PC-9 (cell line): ENCODE results near the gene RASSF3. TPM values are rescaled to one million over a fixed set of nuclear protein-coding genes. Genes with fewer than 3 reads are reported as not detected.

Source experiments
- BruUV-seq: library from RNA; stranded (reverse); fragments of 400-500 nt; replicated peaks from 2 replicates; lab custom pipeline; 2021; lab: Mats Ljungman, UMichigan
- CTCF ChIA-PET: fragments of 300-600 bp; sonication (Branson Sonifier 250); formaldehyde crosslinking; loops from one replicate; lab custom pipeline; 2022; ENCODE audit warnings: antibody characterized with exemption; lab: Charles Lee
- POLR2A ChIA-PET: fragments of 300-600 bp; sonication (Branson Sonifier 250); formaldehyde crosslinking; loops from one replicate; lab custom pipeline; 2022; ENCODE audit warnings: antibody characterized with exemption; ENCODE audit not compliant: unreplicated experiment; lab: Charles Lee
- DNase-seq, 2 experiments: peaks; one replicate each; pipeline versions ENCODE4 v3.0.0 to v3.0.0-alpha.2; 2015 to 2022; ENCODE audit warnings: mixed read lengths in 1 of 2
- H2AFZ ChIP-seq: fragments of 200-600 bp; sonication (generic); 2 replicates; pipeline ENCODE4 v1.8.1; 2017; ENCODE audit warnings: antibody characterized with exemption
- H3F3A ChIP-seq: fragments of 200-600 bp; sonication (generic); 2 replicates; pipeline ENCODE4 v1.8.1; 2017; ENCODE audit warnings: antibody characterized with exemption, mild to moderate bottlenecking, low read depth; ENCODE audit not compliant: insufficient read depth
- H3K27ac ChIP-seq: fragments of 200-600 bp; sonication (generic); 2 replicates; pipeline ENCODE4 v1.6.1; 2016; ENCODE audit warnings: mixed run types
- H3K27me3 ChIP-seq: fragments of 200-600 bp; sonication (generic); 2 replicates; pipeline ENCODE4 v1.6.1; 2016; ENCODE audit warnings: low read depth, mixed run types; ENCODE audit not compliant: insufficient read depth
- H3K36me3 ChIP-seq: fragments of 200-600 bp; sonication (generic); 2 replicates; pipeline ENCODE4 v1.6.1; 2016; ENCODE audit warnings: low read depth, mixed run types
- H3K4me1 ChIP-seq: fragments of 200-600 bp; sonication (generic); replicated peaks from 2 replicates; pipeline ENCODE4 v1.6.1; 2016; ENCODE audit warnings: mixed run types; ENCODE audit not compliant: insufficient read depth
- H3K4me2 ChIP-seq: fragments of 200-600 bp; sonication (generic); 2 replicates; pipeline ENCODE4 v1.6.1; 2017; ENCODE audit warnings: mixed run types
- H3K4me3 ChIP-seq: fragments of 200-600 bp; sonication (generic); 2 replicates; pipeline ENCODE4 v1.6.1; 2016; ENCODE audit warnings: mixed run types
- H3K79me2 ChIP-seq: fragments of 200-600 bp; sonication (generic); 2 replicates; pipeline ENCODE4 v1.6.1; 2017; ENCODE audit warnings: low read depth, mixed run types
- H3K9me2 ChIP-seq: fragments of 200-600 bp; sonication (generic); 2 replicates; pipeline ENCODE4 v1.8.1; 2017; ENCODE audit warnings: mild to moderate bottlenecking; ENCODE audit not compliant: insufficient read depth
- H3K9me3 ChIP-seq: fragments of 200-600 bp; sonication (generic); 2 replicates; pipeline ENCODE4 v1.8.1; 2016; ENCODE audit warnings: low read depth; ENCODE audit not compliant: insufficient read depth
- H4K20me1 ChIP-seq: fragments of 200-600 bp; sonication (generic); 2 replicates; pipeline ENCODE4 v1.8.1; 2017; ENCODE audit not compliant: insufficient read depth
- EZH2 ChIP-seq: fragments of 200-600 bp; sonication (generic); IDR thresholded peaks from 2 replicates; pipeline ENCODE4 v1.8.0; 2017; ENCODE audit warnings: antibody characterized with exemption, low read depth
- intact Hi-C: fragments of 100-400 bp; cut with micrococcal nuclease; formaldehyde crosslinking; loops from one replicate; pipeline ENCODE4 v1.10.0; 2022; ENCODE audit not compliant: unreplicated experiment
- total RNA-seq: library from RNA; stranded (reverse); gene quantifications from 2 replicates; pipeline ENCODE4 v1.2.3, GENCODE V29; 2021
- TF ChIP-seq, protein P1 (sequence below): fragments of 200-600 bp; sonication (generic); conservative IDR thresholded peaks from 2 replicates; pipeline ENCODE4 v1.6.1; 2017; ENCODE audit warnings: mixed run types, antibody characterized with exemption, mild to moderate bottlenecking, moderate library complexity

The RASSF3 gene
- total RNA-seq, 1 experiment from 2014 or later: 38.9 TPM

DNA sequence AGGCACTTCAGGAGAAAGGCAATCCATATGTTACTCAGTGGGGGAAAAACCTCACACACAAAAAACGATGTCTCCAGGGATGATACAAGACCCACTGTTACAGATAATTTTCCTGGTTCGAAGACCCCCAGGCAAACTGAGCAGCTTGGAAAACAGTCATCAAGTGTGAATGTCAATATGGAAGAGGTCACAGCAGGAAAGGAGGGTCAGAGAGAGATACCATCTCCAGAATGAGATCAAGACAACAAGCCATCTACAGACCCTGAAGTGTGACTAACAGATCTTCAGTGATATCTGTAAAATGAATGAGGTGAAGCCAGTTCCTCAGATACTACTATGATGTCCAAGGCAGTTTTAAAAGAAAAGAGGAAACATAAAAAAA is 120.3 kb downstream of the RASSF3 start:
- POLR2A ChIA-PET: no interaction called here
- BruUV-seq: no TSS peak
- no peak overlapping the region for H3K4me3 ChIP-seq

DNA sequence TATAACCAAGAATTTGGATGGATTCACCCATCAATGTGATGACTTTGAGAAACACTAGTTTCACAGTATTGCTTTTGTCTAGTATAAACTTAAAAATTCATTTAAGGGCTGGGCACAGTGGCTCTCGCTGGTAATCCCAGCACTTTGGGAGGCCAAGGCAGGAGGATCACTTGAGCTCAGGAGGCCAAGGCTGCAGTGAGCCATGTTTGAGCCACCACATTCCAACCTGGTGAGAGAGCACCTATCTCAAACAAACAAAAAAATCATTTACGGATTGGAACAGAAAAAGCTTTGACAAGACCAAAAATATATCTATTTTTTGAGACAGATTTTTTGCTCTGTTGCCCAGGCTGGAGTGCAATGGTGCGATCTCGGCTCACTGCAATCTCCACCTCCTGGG is 121.4 kb downstream of the RASSF3 start:
- Histone ChIP-seq H3K27me3 (no peaks in the 10 kb centered on the region), H3K4me1 (peaks cover 14% of the 10 kb centered on the region), H3K4me2 (no peak overlapping the region), H3K79me2 (no peaks in the 10 kb centered on the region), H3F3A (peaks cover 10% of the 10 kb centered on the region; the same call in 1 of the 2 replicates), H3K36me3 (peaks cover 19% of the 10 kb centered on the region), H3K9me2 (no peaks in the 10 kb centered on the region), H3K27ac (no peak overlapping the region), H4K20me1 (no peaks in the 10 kb centered on the region), H3K4me3 (no peak overlapping the region), H3K9me3 (no peaks in the 10 kb centered on the region), H2AFZ (no peak overlapping the region)
- ChIA-PET CTCF (no interaction called here), POLR2A (no interaction called here)
- BruUV-seq: no TSS peak
- TF ChIP-seq EZH2: no peak
- TF ChIP-seq, protein P1, sequence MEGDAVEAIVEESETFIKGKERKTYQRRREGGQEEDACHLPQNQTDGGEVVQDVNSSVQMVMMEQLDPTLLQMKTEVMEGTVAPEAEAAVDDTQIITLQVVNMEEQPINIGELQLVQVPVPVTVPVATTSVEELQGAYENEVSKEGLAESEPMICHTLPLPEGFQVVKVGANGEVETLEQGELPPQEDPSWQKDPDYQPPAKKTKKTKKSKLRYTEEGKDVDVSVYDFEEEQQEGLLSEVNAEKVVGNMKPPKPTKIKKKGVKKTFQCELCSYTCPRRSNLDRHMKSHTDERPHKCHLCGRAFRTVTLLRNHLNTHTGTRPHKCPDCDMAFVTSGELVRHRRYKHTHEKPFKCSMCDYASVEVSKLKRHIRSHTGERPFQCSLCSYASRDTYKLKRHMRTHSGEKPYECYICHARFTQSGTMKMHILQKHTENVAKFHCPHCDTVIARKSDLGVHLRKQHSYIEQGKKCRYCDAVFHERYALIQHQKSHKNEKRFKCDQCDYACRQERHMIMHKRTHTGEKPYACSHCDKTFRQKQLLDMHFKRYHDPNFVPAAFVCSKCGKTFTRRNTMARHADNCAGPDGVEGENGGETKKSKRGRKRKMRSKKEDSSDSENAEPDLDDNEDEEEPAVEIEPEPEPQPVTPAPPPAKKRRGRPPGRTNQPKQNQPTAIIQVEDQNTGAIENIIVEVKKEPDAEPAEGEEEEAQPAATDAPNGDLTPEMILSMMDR: no peak
- DNase-seq: no peak
- intact Hi-C loops: no loop called here

More for the DNA sequence above, 120.3 kb downstream of the RASSF3 start:
- intact Hi-C loops: no loop called here
- Histone ChIP-seq H3K4me1 (peaks cover 14% of the 10 kb centered on the region), H3K9me3 (no peaks in the 10 kb centered on the region), H3K4me2 (no peak overlapping the region), H3K36me3 (peaks cover 14% of the 10 kb centered on the region), H2AFZ (no peak overlapping the region), H3F3A (peaks cover 10% of the 10 kb centered on the region; the same call in 1 of the 2 replicates), H3K27ac (no peak overlapping the region), H4K20me1 (no peaks in the 10 kb centered on the region), H3K27me3 (no peaks in the 10 kb centered on the region), H3K9me2 (no peaks in the 10 kb centered on the region), H3K79me2 (no peaks in the 10 kb centered on the region)
- no peak for DNase-seq
- TF ChIP-seq, protein P1: no peak
- TF ChIP-seq EZH2: no peak
- CTCF ChIA-PET: no interaction called here

DNA sequence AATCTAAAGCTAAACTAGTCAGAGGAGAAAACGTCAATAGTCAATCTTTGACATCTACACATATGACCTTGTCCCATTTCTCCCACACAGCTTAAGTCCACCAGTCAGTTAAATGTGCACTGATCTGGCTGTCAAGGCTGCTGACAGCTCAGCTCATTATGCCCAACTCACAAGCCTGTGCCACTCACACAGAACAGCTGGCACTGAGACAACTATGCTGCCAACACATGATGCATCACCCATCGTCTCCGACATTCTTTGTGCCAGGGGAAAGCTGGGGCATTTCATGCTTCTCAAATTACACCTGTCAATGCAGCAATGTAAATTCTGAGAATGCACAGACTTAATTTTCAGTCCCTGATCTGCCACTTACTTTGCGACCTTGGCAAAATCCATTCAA is 123.6 kb downstream of the RASSF3 start:
- Histone ChIP-seq H4K20me1 (no peaks in the 10 kb centered on the region), H3K27me3 (no peaks in the 10 kb centered on the region), H2AFZ (no peak overlapping the region), H3K4me2 (0 out of 2 replicates have a peak overlapping the region, but pooled peaks have one; percentile 2), H3F3A (peaks cover 16% of the 10 kb centered on the region; the same call in 1 of the 2 replicates), H3K9me2 (no peaks in the 10 kb centered on the region), H3K79me2 (no peaks in the 10 kb centered on the region), H3K27ac (no peak overlapping the region), H3K4me1 (peaks cover 29% of the 10 kb centered on the region), H3K36me3 (peaks cover 19% of the 10 kb centered on the region), H3K4me3 (no peak overlapping the region), H3K9me3 (no peaks in the 10 kb centered on the region)
- ChIA-PET POLR2A (interaction anchor here (0.6 kb wide), 2 partner anchors 66 to 1397 kb away, joined by 3 to 4 read pairs; partner anchors contain the start of gene LLPH), CTCF (no interaction called here)
- no TSS peak for BruUV-seq
- intact Hi-C loops: no loop called here
- DNase-seq: peak; percentile 78 to 90
- TF ChIP-seq, protein P1: no peak
- no peak for TF ChIP-seq EZH2
